DOHH2 (cell line): Measurements from ENCODE around the gene PBRM1.

Experiments used
- CTCF ChIP-seq: fragments of 200-600 bp; sonication (generic); IDR thresholded peaks from one replicate; pipeline ENCODE4 v1.5.1; 2014; ENCODE audit warnings: antibody characterized with exemption, mild to moderate bottlenecking, low read depth, low read length; ENCODE audit not compliant: poor library complexity, severe bottlenecking
- EZH2phosphoT487 ChIP-seq: fragments of 200-600 bp; sonication (generic); IDR thresholded peaks from 2 replicates; pipeline ENCODE4 v1.6.1; 2017; ENCODE audit warnings: borderline replicate concordance, mild to moderate bottlenecking, antibody characterized with exemption, low read length, moderate library complexity, mixed read lengths

GRCh38 chr3:52515192-52515591, 170.5 kb downstream of the PBRM1 start:
- TF ChIP-seq CTCF (no peak), EZH2phosphoT487 (no peak)
